NCI-H226 (cell line): Measurements from ENCODE around the gene OS9.

ENCODE experiments used
- DNase-seq: peaks from one replicate; pipeline ENCODE4 v3.0.0-alpha.2; 2015

Gene OS9

DNA sequence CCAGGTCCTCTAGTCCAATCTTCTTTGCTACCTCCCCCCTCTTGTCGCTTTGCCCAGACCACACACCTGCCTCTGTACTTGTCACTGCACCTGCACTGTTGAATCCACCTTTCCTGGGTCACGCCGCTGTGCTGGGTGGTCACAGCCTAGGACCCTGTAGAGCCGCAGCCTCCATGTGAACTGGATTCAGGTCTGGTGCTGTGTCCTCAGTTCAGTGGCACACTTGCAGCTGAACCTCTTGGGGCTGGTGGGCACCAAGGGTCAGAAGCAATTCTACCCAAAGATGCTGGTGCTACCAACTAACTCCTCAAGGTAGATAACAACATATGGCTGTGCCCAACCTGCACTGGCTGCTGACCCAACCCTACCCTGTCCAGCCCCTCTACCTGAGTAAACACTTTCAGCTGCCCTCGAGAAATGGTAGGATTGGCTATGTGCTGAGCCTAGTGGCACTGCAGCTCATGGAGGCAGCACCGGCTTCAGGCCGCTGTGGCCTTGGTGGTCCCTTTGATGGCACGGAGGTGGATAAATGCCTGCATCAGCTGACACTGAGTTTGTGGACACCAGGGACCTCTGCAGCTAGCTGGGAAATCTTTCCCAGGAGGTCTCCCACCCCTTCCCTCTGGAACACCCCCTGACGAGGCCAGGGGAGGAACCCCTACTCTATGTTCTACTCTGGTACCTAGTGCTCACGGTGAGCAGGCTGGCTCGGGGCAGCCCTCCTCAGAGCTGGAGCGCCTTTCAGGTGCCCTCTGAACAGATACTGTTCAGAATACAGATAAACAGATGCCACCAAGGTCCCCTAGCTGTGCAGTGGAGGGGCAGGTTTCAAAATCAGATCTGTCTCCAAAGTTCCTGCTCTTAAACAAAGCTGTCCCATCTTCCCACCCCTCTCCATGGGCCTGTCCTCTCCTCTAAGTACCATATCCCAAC is 30.3 kb downstream of the OS9 start:
- no peak for DNase-seq

DNA sequence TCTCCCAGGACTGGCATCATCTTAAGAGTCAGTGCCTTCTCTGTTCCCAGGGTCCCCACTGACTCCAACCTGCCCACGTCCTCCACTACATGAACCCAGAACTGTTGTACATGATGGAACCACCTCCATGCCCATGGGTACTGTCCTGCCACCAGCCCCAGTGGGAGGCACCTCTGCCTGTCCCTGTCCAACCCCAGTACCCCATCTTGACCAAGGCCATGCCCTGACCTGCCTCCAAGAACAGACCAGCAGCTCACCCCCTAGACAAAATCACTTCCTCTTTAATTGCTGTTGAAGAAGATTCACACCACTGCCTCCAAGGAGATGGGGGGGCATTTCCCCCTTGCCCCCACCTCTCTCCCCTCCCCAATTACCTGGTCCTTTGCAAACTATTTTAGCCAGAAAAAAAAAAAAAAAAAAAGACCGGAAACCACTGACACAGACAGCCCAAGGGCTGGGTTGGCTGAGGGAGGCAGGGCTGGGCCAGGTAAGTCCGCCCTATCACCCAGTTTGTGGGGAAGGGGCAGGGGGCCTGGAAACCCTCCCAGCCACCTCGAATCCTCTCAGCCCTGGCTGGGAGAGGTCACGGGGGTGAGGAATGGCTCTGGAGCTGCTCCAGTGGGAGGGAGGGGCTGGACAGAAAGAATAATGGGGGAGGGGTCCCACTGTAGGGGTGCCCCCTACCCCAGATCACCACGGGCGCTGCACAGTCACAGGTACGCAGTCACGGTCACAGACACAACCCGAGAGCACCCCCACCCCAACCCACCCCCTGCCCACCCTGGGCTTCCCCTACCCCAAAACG is 31.2 kb downstream of the OS9 start:
- DNase-seq, result no peak

DNA sequence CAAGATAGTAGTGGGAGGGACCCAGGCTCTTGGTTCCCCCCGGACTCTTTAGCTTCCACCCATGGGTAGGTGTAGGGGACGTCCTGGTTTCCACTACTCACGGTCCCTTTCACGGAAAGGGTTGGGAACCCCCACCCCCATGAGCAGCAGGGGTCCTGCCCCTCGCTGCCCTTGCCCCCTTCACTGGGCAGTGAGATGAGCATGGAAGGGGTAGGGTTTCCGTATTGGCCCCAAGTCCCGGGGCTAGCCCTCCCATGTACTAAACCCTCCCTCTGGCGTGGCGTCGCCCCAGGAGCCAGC is 31.9 kb downstream of the OS9 start:
- DNase-seq, result no peak

DNA sequence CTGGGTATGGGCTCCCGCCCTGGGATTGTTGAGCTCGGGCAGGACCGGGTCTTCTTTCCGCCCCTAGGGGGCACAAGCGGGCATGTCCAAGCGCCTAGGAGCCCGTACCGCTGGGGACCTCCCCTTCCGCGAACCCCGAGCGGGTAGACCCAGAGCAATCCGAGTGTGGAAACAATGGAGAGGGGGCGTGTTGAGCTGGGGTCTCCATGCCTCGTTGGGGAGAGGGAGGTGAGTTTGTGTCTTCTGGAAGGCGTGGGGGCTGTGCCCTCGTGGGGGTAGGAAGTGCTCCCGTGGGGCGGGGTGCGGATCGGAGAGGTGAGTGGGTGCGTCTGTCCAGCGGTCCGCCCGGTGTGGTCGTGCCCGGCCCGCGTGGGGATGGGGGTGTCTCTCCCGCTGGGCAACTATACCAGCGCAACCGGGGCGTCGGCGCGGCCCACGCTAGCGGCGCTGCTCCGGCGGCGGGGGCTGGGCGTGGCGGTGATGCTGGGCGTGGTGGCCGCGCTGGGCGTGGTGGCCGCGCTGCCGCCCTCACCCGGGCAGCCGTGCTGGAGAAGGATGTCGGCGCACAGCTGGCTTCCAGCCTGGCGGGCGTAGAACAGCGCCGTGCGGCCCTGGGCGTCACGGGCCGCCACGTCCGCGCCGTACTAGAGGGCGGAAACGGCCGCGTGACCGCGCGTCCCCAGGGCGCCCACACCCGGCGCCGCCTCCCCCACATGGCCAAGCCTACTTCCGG is 32.4 kb downstream of the OS9 start:
- peak; percentile 84 for DNase-seq

DNA sequence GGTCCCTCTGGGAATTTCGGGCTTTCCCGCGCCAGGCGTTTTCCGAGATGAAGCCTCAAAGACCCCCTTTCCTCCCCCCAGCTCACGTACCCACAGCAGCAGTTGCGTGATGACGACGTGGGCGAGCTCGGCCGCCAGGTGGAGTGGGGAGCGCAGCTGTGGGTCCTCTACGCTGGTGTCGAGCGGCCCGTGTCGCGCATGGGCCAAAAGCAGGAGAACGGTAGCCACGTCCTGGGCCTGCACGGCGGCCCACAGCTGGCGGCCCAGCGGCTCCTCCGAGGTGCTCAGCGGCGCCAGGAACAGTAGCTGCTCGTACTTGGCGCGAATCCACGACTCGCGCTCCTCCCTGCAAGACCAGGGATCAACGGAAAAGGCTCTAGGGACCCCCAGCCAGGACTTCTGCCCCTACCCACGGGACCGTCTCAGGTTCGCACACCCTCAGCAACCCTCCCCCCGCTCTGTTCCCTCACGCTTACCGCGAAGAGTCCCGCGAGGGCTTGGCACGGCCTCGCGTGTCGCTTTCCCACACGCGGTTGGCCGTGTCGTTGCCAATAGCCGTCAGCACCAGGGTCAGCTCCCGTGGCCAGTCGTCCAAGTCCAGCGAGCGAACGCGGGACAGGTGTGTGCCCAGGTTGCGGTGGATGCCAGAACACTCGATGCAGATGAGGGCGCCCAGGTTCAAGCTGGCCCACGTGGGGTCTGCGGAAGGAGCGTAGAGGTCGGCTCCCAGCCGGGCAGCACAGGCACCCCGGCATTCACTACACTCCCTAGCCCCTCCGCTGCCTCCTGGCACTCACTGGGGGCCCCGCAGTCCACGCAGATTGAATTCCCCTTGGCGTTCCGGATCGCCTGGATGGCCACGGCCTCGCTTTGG is 33.2 kb downstream of the OS9 start:
- DNase-seq, result no peak

DNA sequence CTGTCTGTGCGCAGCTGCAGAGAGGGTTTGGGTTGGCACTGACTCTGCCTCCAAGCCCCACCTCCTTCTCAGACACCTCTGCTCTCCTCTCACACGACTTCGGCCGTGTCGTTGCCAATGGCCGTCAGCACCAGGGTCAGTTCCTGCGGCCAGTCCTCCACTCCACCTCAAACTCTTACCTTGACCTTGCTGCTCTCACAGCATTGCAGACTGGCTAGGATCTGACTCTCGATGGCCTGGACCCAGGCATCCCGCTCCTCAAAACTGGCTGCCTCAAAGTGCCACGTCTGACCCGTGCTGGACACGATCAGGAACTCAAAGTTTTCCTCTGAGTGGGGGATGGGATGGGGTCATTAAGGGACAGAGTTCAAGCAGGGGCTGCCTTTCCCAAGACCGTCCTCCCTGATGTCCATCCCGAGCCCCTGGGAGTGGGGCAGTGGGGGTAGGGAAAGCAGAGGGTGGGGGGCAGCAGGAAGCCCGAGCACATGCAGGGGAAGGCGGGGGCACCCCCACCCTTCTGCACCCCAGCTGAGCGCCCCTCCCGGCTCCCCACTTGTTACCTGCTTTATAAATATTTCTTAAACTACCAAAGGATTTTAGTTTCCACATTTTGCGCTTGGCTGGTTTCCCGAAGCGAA is 33.9 kb downstream of the OS9 start:
- no peak for DNase-seq

DNA sequence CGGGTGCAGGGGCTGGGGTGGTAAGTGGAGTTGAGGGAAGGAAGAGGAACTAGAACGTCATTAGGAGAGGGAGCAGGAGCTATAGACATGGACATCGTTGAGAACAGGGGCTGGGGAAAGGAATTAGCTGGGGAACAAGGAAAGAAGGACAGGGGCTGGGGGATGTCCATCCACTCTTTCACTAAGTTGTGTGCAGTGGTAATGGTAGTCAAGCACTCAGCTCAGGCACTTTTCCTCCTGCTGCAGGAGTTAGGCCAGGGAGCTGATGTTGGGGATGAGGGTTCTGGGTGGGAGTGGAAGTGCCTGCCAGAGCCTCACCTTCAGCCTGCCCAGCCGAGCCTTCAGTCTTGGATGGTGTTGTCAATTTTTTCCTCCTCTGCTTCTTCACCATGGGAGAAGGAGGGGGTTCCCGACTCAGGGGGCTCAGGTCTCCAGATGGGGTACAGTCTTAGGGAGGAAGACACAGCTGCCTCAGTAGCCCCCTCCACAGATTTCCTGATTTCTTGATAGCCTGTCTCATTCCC is 35.5 kb downstream of the OS9 start:
- DNase-seq, result no peak

DNA sequence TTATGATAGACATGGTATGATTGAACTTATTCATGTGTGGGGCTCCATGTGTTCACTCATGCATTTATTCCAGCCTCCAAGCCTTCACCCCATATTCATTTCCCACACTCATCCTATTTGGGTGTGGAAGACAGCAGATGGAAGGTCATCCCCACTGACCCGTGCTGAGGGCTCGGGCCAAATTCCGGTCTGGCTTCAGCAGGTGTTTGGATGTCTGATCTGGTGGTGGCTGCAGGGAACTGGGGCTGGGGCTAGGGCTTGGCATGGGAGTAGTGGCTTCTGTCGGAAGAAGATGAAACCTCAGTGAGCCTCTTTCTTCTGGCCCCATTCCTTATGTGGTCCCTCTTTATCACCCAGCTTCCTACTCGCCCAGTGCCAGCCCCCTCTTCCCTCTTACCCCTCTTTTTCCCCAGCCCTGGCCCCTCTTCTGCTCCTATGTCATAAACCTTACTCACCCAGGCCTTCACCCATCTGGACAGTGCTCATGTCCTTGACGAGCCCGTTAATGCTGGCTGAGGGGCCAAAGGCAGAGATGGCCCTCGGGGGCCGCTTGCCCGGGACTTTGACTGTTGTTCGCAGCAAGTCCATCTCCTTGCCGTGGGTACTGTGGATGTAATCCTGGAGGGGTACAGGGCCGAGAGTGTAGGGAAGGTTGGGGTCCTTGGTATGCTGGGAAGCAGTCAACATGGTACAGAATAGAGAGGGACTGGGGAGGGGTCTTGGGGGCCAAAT is 36.6 kb downstream of the OS9 start:
- no peak for DNase-seq

DNA sequence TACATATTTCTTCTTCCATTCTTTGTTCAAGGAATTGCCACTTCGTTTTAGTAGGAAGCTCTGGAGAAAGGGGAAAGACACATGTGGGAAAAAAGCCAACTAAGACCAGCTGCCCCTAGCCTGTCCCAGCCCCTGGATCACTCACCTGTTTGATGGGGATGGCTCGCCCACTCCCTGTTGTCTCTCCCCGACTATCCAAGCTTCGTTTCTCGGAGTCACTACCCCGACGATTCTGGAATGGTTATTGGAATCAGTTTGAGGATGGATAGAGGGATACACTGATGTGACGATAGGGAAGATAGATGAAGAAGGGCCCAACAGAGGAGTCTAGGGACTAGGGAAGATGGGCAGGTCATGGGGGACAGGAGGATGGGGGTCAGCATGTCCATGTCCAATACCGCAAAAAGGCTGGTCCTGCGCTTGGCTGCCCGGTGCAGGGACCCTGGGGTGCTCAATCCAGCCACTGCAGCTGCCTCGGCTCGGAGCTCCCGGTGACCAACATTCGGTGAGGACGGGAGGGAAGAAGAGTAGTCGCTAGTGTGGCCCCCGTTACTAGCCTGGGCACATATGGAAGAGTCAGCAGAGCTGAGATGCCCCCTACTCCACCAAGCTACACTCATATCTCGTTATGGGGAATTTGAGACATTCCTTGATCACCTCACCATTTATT is 37.6 kb downstream of the OS9 start:
- DNase-seq, result no peak

DNA sequence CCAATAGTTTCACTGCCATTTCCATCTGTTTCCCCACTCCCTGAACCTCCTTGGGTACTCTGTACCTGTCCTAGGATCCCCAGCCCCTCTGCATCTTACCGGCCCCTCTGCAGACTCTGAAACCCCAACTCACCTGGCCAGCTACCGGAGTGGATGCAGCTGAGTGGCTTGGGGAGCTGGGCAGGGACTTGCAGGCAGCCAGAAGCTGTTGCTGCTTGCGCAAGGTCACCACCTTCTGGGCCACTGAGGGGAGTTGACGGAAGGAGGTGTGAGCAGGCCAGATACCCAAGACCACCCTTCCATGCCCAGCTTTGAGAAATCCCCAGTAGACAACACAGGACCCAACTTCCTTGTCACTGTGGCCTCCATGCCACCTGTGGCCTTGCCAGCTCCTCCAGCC is 38.3 kb downstream of the OS9 start:
- DNase-seq, result no peak

DNA sequence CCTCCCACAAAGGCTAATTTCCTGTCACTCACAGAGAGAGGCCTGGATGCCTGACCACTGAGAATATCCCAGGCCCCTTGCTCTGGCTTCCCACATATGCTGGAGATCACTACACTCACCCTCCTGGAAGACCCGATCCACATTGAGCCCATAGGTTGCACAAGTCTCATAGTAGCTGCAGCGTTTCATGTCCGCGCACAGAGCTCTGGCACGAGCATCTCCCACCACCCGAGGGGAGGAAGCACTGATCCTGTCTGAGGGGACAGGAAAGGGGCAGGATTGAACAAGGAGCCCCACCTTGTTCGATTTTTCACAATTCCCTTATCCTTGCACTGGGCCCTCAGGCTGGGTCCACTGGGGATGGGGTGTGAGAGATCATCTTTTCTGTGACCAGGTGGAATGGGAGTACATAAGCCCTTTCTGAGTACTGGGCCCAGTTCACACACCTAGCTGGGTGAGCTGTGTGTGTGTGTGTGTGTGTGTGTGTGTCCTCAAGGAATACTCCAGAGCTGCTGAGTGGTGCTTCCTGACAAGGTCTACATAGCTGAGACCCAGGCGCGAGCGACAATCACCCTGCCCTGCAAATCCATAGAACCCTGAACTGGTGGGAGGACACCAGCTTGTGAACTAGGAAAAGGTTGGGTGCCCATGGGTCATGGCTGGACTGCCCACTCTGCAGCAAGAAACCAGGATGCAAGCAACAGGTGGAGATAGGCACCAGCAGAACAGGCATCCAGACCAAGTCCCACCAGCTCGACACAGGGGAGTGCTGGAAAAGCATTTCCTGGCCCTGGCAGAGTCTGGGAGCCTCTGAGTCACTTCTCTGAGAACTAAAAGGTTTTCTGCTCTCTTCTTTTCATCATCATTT is 39.0 kb downstream of the OS9 start:
- DNase-seq, result no peak

DNA sequence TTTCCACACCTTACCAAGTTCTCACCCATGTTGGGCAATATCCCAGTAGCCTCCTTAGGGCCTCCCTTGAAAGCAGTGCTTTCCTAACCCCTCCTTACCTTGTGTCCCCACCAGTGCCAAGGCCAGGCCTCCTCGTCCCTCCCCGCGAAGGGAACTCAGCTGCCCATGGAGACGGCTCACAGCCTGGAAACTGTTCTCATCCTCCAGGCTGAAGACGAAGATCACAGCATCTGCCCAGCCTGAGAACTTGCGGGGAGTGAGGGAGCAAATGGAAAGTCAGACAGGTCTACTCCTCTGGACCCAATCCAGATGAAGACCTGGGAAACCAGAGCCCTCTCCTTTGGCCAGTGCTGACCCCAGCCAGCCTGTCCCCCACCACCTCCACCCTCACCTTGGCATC is 40.0 kb downstream of the OS9 start:
- DNase-seq, result no peak

DNA sequence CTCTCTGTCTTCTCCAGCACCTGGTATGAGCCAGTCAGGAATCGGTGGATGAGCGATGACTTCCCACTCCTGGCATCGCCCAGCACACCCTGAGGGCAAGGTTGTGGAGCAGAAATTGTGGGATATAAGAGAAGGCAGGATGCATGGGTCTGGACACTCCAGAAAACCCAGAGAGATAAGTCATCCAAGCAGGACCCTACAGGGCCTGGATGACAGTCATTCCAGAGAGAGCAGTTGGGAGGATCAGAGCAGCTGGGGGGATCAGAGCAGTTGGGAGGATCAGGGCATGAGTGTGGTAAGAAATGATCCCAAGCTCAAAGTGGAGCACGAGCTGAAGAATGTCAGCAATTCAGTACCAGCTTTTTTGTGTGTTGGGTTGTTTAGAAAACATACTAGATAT is 40.7 kb downstream of the OS9 start:
- DNase-seq, result no peak

DNA sequence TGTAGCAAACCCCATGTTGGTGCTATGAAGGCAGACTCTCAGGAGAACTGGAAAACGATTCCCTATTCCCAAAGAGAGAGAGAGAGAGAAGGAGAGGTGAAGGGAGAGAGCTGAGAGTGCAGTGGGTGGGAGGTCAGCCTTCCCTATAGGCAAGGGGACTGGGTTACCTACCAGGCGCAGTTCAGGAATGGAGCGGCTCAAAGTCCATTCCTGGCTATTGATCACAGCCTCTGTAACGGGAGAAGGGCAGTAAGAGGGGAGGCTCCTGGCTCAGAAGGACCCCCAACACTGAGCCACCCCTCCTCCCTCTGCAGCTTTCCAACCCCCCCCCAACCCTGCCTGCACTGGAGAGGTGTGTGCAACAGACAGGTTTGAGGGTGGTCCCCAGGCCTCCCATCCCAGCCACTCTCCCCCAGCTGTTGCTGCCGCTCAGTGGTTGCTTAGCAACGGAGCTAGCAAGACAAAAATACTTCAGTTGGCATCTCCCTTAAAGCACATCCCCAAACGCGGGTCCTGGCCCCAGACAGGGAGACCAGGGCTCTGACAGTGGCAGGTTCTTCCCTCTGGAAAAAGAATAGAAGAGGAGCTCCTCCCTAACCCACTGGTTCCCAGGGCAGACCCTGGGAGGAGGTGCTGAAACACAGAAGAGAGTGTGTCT is 41.4 kb downstream of the OS9 start:
- DNase-seq, result no peak

DNA sequence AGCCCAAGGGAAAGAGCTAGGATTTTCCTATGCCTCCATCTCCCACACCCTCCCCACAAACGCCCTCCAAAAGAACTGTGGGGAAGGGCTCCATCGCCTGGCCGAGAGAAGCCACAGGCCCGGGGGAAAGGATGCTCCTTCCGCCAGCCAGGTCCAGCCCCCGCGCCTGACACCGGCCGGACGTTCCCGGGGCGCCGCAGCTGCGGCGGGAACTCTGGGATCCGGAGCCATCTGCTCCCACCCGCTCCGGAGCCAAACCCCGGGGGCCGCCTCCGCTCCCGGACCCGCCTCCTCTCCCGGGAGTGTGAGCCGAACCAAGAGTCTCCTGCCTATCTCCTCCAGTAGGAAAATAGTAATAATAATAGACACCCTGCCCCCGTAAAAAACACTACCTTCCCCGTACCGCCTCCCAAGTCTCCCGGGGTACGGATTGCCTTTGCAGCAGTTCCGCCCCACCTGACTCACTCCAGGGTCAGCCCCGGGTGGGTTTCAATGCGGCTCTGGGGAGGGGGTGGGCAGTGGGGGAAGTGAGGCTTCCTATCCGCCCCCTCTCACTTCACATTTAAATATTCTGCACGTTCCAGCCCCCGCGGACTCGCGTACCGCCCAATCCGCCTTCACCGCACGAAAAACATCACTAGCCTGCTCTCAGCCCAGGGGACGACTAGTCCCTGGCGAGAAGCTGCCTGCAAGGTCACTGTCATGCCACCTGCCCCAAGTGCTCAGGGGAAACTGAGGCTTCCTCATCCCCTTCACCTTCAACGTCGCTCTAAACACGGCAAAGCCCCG is 42.2 kb downstream of the OS9 start:
- peak; percentile 50 for DNase-seq

DNA sequence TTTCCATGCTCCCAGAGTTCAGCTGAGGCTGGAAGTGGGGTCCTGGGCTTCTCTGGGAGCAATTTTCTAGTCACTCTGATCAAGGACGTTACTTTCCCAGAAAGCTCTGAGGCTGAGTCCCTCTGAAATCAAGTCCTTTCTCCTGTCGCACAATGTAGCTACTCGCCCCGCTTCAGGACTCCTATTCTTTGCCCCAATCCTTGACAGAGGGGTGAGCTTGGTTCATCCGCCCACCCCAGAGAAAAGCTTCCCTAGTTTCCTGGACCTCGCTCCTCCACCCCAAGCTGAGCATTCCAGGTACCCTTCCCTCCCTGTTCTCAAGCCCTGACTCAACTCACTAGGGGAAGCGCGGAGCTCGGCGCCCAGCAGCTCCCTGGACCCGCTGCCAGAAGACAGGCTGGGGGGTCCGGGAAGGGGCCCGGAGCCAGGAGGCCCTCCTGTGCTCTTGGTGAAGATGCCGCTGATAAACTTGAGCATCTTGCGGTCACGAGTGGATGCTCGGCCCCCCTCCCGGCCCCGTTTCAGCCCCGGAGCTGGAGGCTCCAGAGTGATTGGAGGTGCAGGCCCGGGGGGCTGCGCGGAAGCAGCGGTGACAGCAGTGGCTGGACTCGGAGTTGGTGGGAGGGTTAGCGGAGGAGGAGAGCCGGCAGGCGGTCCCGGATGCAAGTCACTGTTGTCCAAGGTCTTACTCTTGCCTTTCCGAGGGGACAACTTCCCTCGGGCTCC is 43.0 kb downstream of the OS9 start:
- DNase-seq, result no peak
